SK-N-SH (cell line): ENCODE data around the gene CHAT. TPM values are rescaled to one million over a fixed set of nuclear protein-coding genes. Genes with fewer than 3 reads are reported as not detected.

Source experiments
- CTCF ChIA-PET: fragments of 300-600, 350-600 bp; formaldehyde crosslinking; extraction: SDS; loops from one replicate; lab custom pipeline; 2021; lab: Yijun Ruan, JAX
- POLR2A ChIA-PET: fragments of 350-600 bp; sonication (Branson Sonifier 250); formaldehyde crosslinking; extraction: SDS; loops from one replicate; lab custom pipeline; 2020; ENCODE audit warnings: antibody characterized with exemption, inconsistent platforms; lab: Yijun Ruan, JAX
- DNase-seq: peaks from one replicate; pipeline ENCODE4 v3.0.0; 2012
- H2AFZ ChIP-seq: fragments of 200-600 bp; sonication (generic); 2 replicates; pipeline ENCODE4 v1.8.1; 2016; ENCODE audit warnings: antibody characterized with exemption, mild to moderate bottlenecking, low read depth
- H3F3A ChIP-seq: fragments of 200-600 bp; sonication (generic); replicated peaks from 2 replicates; pipeline ENCODE3; 2016; ENCODE audit warnings: antibody characterized with exemption, mild to moderate bottlenecking; ENCODE audit not compliant: insufficient read depth
- H3K27ac ChIP-seq, 2 experiments: fragments of 200-500 bp in 1 of 2; fragments of 200-600 bp in 1 of 2; sonication (Bioruptor generic) in 1 of 2; sonication (generic), shearing (Covaris generic) in 1 of 2; 2 replicates each; pipeline versions ENCODE4 v1.5.1 to v1.6.1; 2014 to 2016; ENCODE audit warnings: low read depth in 2 of 2, inconsistent platforms in 1 of 2, low read length in 1 of 2, mild to moderate bottlenecking in 1 of 2, mixed read lengths in 1 of 2
- H3K27me3 ChIP-seq: fragments of 200-600 bp; sonication (generic), shearing (Covaris generic); 2 replicates; pipeline ENCODE4 v1.6.1; 2016; ENCODE audit warnings: mixed run types; ENCODE audit not compliant: insufficient read depth
- H3K36me3 ChIP-seq, 2 experiments: fragments of 200-500 bp in 1 of 2; fragments of 200-600 bp in 1 of 2; sonication (Bioruptor generic) in 1 of 2; sonication (generic) in 1 of 2; replicated peaks in 1 of 2; 2 replicates each; pipeline versions ENCODE3 to v1.5.1; 2014 to 2016; ENCODE audit warnings: low read length in 1 of 2, mild to moderate bottlenecking in 1 of 2; ENCODE audit not compliant: insufficient read depth in 2 of 2, control insufficient read depth in 1 of 2
- H3K4me1 ChIP-seq, 2 experiments: fragments of 200-500 bp in 1 of 2; fragments of 200-600 bp in 1 of 2; sonication (Bioruptor generic) in 1 of 2; sonication (generic), shearing (Covaris generic) in 1 of 2; 2 replicates each; pipeline versions ENCODE4 v1.5.1 to v1.6.1; 2014 to 2016; ENCODE audit warnings: low read depth in 1 of 2, low read length in 1 of 2, mixed run types in 1 of 2; ENCODE audit not compliant: insufficient read depth in 2 of 2, control insufficient read depth in 1 of 2
- H3K4me2 ChIP-seq: fragments of 200-600 bp; sonication (generic), shearing (Covaris generic); 2 replicates; pipeline ENCODE4 v1.6.1; 2017; ENCODE audit warnings: mixed run types
- H3K4me3 ChIP-seq, 2 experiments: fragments of 200-500 bp in 1 of 2; fragments of 200-600 bp in 1 of 2; sonication (Bioruptor generic) in 1 of 2; sonication (generic), shearing (Covaris generic) in 1 of 2; 2 replicates each; pipeline versions ENCODE4 v1.5.1 to v1.8.1; 2014 to 2016; ENCODE audit warnings: low read depth in 2 of 2, inconsistent platforms in 1 of 2, low read length in 1 of 2, mild to moderate bottlenecking in 1 of 2, mixed read lengths in 1 of 2, moderate library complexity in 1 of 2
- H3K79me2 ChIP-seq: fragments of 200-600 bp; sonication (generic); 2 replicates; pipeline ENCODE4 v1.8.1; 2017; ENCODE audit warnings: mild to moderate bottlenecking; ENCODE audit not compliant: insufficient read depth
- H3K9ac ChIP-seq: fragments of 200-600 bp; sonication (generic); 2 replicates; pipeline ENCODE4 v1.6.1; 2017; ENCODE audit warnings: mixed run types
- H3K9me2 ChIP-seq: fragments of 200-600 bp; sonication (generic); 2 replicates; pipeline ENCODE4 v1.6.1; 2017; ENCODE audit warnings: mixed run types
- H3K9me3 ChIP-seq: fragments of 200-600 bp; sonication (generic); 2 replicates; pipeline ENCODE4 v1.6.1; 2017; ENCODE audit warnings: mixed run types, mild to moderate bottlenecking, moderate library complexity
- H4K20me1 ChIP-seq: fragments of 200-600 bp; sonication (generic); 2 replicates; pipeline ENCODE4 v1.6.1; 2017; ENCODE audit warnings: mild to moderate bottlenecking, mixed run types; ENCODE audit not compliant: insufficient read depth
- CTCF ChIP-seq: fragments of 200-600 bp; sonication (generic); IDR thresholded peaks from 2 replicates; pipeline ENCODE4 v1.6.1; 2017; ENCODE audit warnings: antibody characterized with exemption, mild to moderate bottlenecking, moderate library complexity
- EZH2phosphoT487 ChIP-seq: fragments of 200-600 bp; sonication (generic); IDR thresholded peaks from 2 replicates; pipeline ENCODE4 v1.6.1; 2017; ENCODE audit warnings: low read depth, mixed run types, mild to moderate bottlenecking, antibody characterized with exemption, moderate library complexity, borderline replicate concordance
- FOSL2 ChIP-seq: IDR thresholded peaks from 2 replicates; pipeline ENCODE4 v1.4.0; 2012; ENCODE audit warnings: low read depth, mild to moderate bottlenecking, moderate library complexity, borderline replicate concordance
- FOXM1 ChIP-seq: IDR thresholded peaks from 2 replicates; pipeline ENCODE4 v1.4.0; 2012; ENCODE audit warnings: low read depth, mild to moderate bottlenecking
- JUND ChIP-seq: IDR thresholded peaks from 2 replicates; pipeline ENCODE4 v1.4.0; 2012
- MXI1 ChIP-seq: IDR thresholded peaks from 2 replicates; pipeline ENCODE4 v1.6.1; 2012; ENCODE audit warnings: mild to moderate bottlenecking, low read depth, low read length, improper control_type of control experiment
- RCOR1 ChIP-seq: fragments of 150-350 bp; IDR thresholded peaks from 2 replicates; pipeline ENCODE4 v1.6.1; 2017; ENCODE audit warnings: antibody characterized with exemption, low read length
- RXRA ChIP-seq: IDR thresholded peaks from 2 replicates; pipeline ENCODE4 v1.4.0; 2012; ENCODE audit warnings: low read depth, mild to moderate bottlenecking, borderline replicate concordance
- SMC3 ChIP-seq: IDR thresholded peaks from 2 replicates; pipeline ENCODE4 v1.6.1; 2012; ENCODE audit warnings: low read depth, low read length, improper control_type of control experiment
- TAF1 ChIP-seq: IDR thresholded peaks from 2 replicates; pipeline ENCODE4 v1.6.1; 2012; ENCODE audit warnings: low read depth, mild to moderate bottlenecking, low read length, moderate library complexity, borderline replicate concordance
- USF1 ChIP-seq: IDR thresholded peaks from 2 replicates; pipeline ENCODE4 v1.4.0; 2012; ENCODE audit warnings: low read depth, borderline replicate concordance
- WGBS: methylation state at CpG from one replicate; pipeline ENCODE4 v1.1.6; 2017; ENCODE audit warnings: low lambda C conversion rate; 5-methylcytosine and 5-hydroxymethylcytosine counted together
- polyA plus RNA-seq, 3 experiments: library from polyadenylated mRNA; depleted of rRNA; stranded (reverse); fragments of >200 nt; gene quantifications; 2 replicates each; pipeline ENCODE4 v1.2.3, GENCODE V29; 2012
- TF ChIP-seq, protein P1 (sequence below): IDR thresholded peaks from 2 replicates; pipeline ENCODE4 v1.6.1; 2012; ENCODE audit warnings: mild to moderate bottlenecking, low read depth, low read length, moderate library complexity
- TF ChIP-seq, protein P2 (sequence below): IDR thresholded peaks from 2 replicates; pipeline ENCODE4 v1.4.0; 2012; ENCODE audit warnings: low read depth
- TF ChIP-seq, protein P3 (sequence below): fragments of 150-350 bp; IDR thresholded peaks from 2 replicates; pipeline ENCODE4 v1.6.1; 2016; ENCODE audit warnings: mild to moderate bottlenecking, low read depth, low read length
- TF ChIP-seq, protein P4 (sequence below): fragments of 150-350 bp; IDR thresholded peaks from 2 replicates; pipeline ENCODE4 v1.6.1; 2017; ENCODE audit warnings: antibody characterized with exemption, low read length, low read depth, borderline replicate concordance
- TF ChIP-seq, protein P5 (sequence below): IDR thresholded peaks from 2 replicates; pipeline ENCODE4 v1.4.0; 2012; ENCODE audit warnings: low read depth, borderline replicate concordance

The CHAT gene
- polyA plus RNA-seq, 1 of the 3 experiments (the other 2 are of a cell fraction) = not detected

DNA sequence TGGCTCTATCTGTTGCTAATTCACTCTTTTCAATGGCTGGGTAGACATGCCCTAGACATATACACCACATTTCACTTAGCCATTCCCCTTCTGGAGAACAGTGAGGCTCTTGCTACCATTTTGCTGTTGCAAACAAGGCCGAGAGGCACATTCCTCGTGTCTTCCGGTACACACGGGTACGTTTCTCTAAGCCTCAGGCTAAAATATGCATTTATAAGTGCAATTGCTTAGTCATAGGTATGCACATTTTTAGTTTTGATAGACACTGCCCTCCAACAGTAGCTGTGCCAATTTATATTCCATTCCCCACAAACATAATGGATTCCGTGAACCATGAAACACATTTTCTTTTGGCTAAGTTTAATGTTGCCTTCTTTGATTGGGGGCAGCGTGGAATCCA is 13.2 kb downstream of the CHAT start:
- TF ChIP-seq, protein P1, sequence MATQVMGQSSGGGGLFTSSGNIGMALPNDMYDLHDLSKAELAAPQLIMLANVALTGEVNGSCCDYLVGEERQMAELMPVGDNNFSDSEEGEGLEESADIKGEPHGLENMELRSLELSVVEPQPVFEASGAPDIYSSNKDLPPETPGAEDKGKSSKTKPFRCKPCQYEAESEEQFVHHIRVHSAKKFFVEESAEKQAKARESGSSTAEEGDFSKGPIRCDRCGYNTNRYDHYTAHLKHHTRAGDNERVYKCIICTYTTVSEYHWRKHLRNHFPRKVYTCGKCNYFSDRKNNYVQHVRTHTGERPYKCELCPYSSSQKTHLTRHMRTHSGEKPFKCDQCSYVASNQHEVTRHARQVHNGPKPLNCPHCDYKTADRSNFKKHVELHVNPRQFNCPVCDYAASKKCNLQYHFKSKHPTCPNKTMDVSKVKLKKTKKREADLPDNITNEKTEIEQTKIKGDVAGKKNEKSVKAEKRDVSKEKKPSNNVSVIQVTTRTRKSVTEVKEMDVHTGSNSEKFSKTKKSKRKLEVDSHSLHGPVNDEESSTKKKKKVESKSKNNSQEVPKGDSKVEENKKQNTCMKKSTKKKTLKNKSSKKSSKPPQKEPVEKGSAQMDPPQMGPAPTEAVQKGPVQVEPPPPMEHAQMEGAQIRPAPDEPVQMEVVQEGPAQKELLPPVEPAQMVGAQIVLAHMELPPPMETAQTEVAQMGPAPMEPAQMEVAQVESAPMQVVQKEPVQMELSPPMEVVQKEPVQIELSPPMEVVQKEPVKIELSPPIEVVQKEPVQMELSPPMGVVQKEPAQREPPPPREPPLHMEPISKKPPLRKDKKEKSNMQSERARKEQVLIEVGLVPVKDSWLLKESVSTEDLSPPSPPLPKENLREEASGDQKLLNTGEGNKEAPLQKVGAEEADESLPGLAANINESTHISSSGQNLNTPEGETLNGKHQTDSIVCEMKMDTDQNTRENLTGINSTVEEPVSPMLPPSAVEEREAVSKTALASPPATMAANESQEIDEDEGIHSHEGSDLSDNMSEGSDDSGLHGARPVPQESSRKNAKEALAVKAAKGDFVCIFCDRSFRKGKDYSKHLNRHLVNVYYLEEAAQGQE = no peak
- TF ChIP-seq EZH2phosphoT487 (no peak), JUND (no peak), SMC3 (no peak), FOXM1 (no peak), RCOR1 (no peak), RXRA (no peak), USF1 (no peak), TAF1 (no peak), CTCF (no peak), MXI1 (no peak), FOSL2 (no peak)
- TF ChIP-seq, protein P2, sequence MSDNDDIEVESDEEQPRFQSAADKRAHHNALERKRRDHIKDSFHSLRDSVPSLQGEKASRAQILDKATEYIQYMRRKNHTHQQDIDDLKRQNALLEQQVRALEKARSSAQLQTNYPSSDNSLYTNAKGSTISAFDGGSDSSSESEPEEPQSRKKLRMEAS = no peak
- TF ChIP-seq, protein P3, sequence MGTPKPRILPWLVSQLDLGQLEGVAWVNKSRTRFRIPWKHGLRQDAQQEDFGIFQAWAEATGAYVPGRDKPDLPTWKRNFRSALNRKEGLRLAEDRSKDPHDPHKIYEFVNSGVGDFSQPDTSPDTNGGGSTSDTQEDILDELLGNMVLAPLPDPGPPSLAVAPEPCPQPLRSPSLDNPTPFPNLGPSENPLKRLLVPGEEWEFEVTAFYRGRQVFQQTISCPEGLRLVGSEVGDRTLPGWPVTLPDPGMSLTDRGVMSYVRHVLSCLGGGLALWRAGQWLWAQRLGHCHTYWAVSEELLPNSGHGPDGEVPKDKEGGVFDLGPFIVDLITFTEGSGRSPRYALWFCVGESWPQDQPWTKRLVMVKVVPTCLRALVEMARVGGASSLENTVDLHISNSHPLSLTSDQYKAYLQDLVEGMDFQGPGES = no peak
- TF ChIP-seq, protein P4, sequence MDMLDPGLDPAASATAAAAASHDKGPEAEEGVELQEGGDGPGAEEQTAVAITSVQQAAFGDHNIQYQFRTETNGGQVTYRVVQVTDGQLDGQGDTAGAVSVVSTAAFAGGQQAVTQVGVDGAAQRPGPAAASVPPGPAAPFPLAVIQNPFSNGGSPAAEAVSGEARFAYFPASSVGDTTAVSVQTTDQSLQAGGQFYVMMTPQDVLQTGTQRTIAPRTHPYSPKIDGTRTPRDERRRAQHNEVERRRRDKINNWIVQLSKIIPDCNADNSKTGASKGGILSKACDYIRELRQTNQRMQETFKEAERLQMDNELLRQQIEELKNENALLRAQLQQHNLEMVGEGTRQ = no peak
- TF ChIP-seq, protein P5, sequence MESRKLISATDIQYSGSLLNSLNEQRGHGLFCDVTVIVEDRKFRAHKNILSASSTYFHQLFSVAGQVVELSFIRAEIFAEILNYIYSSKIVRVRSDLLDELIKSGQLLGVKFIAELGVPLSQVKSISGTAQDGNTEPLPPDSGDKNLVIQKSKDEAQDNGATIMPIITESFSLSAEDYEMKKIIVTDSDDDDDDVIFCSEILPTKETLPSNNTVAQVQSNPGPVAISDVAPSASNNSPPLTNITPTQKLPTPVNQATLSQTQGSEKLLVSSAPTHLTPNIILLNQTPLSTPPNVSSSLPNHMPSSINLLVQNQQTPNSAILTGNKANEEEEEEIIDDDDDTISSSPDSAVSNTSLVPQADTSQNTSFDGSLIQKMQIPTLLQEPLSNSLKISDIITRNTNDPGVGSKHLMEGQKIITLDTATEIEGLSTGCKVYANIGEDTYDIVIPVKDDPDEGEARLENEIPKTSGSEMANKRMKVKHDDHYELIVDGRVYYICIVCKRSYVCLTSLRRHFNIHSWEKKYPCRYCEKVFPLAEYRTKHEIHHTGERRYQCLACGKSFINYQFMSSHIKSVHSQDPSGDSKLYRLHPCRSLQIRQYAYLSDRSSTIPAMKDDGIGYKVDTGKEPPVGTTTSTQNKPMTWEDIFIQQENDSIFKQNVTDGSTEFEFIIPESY = no peak
- H3K4me2 ChIP-seq = no peak overlapping the region
- no peaks in the 10 kb centered on the region for H4K20me1 ChIP-seq
- no peak overlapping the region for H3K27ac ChIP-seq
- WGBS = 66% methylated on average over 7 of the region's 7 CpGs
- H3K79me2 ChIP-seq = no peaks in the 10 kb centered on the region
- H3K4me1 ChIP-seq = peaks cover 0 to 21% of the 10 kb centered on the region in 2 experiments; a peak in 2 of 4 replicates
- H3K36me3 ChIP-seq = no peaks in the 10 kb centered on the region
- H3K9ac ChIP-seq = no peak overlapping the region
- no peaks in the 10 kb centered on the region for H3K9me2 ChIP-seq
- POLR2A ChIA-PET = no interaction called here
- no peak overlapping the region for H3K4me3 ChIP-seq
- no peaks in the 10 kb centered on the region for H3K27me3 ChIP-seq
- H3K9me3 ChIP-seq = no peaks in the 10 kb centered on the region
- no peak overlapping the region for H2AFZ ChIP-seq
- CTCF ChIA-PET = no interaction called here
- no peaks in the 10 kb centered on the region for H3F3A ChIP-seq
- DNase-seq = no peak
